MM.1S (cell line): Measurements from ENCODE around the gene RFXAP.

Experiments
- DNase-seq: peaks from one replicate; pipeline ENCODE4 v3.0.0-alpha.2; 2015
- H2AFZ ChIP-seq: fragments of 300-600 bp; sonication (generic); 2 replicates; pipeline ENCODE4 v1.6.0; 2016; ENCODE audit warnings: antibody characterized with exemption, low read length
- H3F3A ChIP-seq: fragments of 300-600 bp; sonication (generic); 2 replicates; pipeline ENCODE4 v1.6.1; 2016; ENCODE audit warnings: mild to moderate bottlenecking, antibody characterized with exemption, low read length, moderate library complexity, mixed read lengths; ENCODE audit not compliant: insufficient read depth
- H3K27ac ChIP-seq: fragments of 300-600 bp; sonication (generic); 2 replicates; pipeline ENCODE4 v1.5.1; 2016; ENCODE audit warnings: mild to moderate bottlenecking, low read length
- H3K27me3 ChIP-seq: fragments of 300-600 bp; sonication (generic); replicated peaks from 2 replicates; pipeline ENCODE4 v1.6.0; 2016; ENCODE audit warnings: low read length; ENCODE audit not compliant: insufficient read depth
- H3K36me3 ChIP-seq: fragments of 300-600 bp; sonication (generic); replicated peaks from 2 replicates; pipeline ENCODE4 v1.6.1; 2016; ENCODE audit warnings: mild to moderate bottlenecking, low read length, mixed read lengths; ENCODE audit not compliant: insufficient read depth
- H3K4me1 ChIP-seq: fragments of 300-600 bp; sonication (generic); 2 replicates; pipeline ENCODE4 v1.6.1; 2016; ENCODE audit warnings: low read length, mixed read lengths
- H3K4me2 ChIP-seq: fragments of 300-600 bp; sonication (generic); 2 replicates; pipeline ENCODE4 v1.6.0; 2016; ENCODE audit warnings: low read depth, low read length
- H3K4me3 ChIP-seq: fragments of 300-600 bp; sonication (generic); 2 replicates; pipeline ENCODE4 v1.5.1; 2016; ENCODE audit warnings: low read length, mixed read lengths
- H3K79me2 ChIP-seq: fragments of 300-600 bp; sonication (generic); 2 replicates; pipeline ENCODE4 v1.6.1; 2016; ENCODE audit warnings: mixed run types, low read length, mixed read lengths
- H3K9ac ChIP-seq: fragments of 300-600 bp; sonication (generic); 2 replicates; pipeline ENCODE4 v1.6.1; 2016; ENCODE audit warnings: low read length, mixed read lengths
- H3K9me2 ChIP-seq: fragments of 300-600 bp; sonication (generic); replicated peaks from 2 replicates; pipeline ENCODE4 v1.6.1; 2016; ENCODE audit warnings: mild to moderate bottlenecking, low read length, mixed read lengths; ENCODE audit not compliant: insufficient read depth
- H3K9me3 ChIP-seq: fragments of 300-600 bp; sonication (generic); replicated peaks from 2 replicates; pipeline ENCODE4 v1.6.1; 2016; ENCODE audit warnings: mild to moderate bottlenecking, low read length, mixed read lengths; ENCODE audit not compliant: insufficient read depth
- H4K20me1 ChIP-seq: fragments of 300-600 bp; sonication (generic); 2 replicates; pipeline ENCODE4 v1.6.1; 2016; ENCODE audit warnings: mild to moderate bottlenecking, low read length, moderate library complexity, mixed read lengths; ENCODE audit not compliant: insufficient read depth
- CTCF ChIP-seq: fragments of 300-600 bp; sonication (generic); IDR thresholded peaks from 2 replicates; pipeline ENCODE4 v1.5.1; 2016; ENCODE audit warnings: antibody characterized with exemption, low read length, mixed read lengths
- EZH2 ChIP-seq: fragments of 300-600 bp; sonication (generic); optimal IDR thresholded peaks from 2 replicates; pipeline ENCODE3; 2017; ENCODE audit warnings: low read depth, mild to moderate bottlenecking, antibody characterized with exemption, low read length, mixed read lengths
- EZH2phosphoT487 ChIP-seq: fragments of 300-600 bp; sonication (generic); IDR thresholded peaks from 2 replicates; pipeline ENCODE4 v1.6.1; 2018; ENCODE audit warnings: antibody characterized with exemption, low read length

Gene RFXAP

GRCh38 chr13:36872621-36873020, 53.6 kb downstream of the RFXAP start:
- no peaks in the 10 kb centered on the region for H3K9me3 ChIP-seq
- no peak overlapping the region for H2AFZ ChIP-seq

GRCh38 chr13:36875431-36875830, 56.4 kb downstream of the RFXAP start:
- Histone ChIP-seq H3K9me2 (no peaks in the 10 kb centered on the region), H3K9me3 (no peaks in the 10 kb centered on the region), H3K4me2 (no peak overlapping the region), H3K4me3 (no peak overlapping the region), H3K27ac (no peak overlapping the region), H3K79me2 (no peaks in the 10 kb centered on the region), H3K4me1 (no peaks in the 10 kb centered on the region), H3F3A (no peaks in the 10 kb centered on the region), H4K20me1 (no peaks in the 10 kb centered on the region), H3K27me3 (no peaks in the 10 kb centered on the region), H3K9ac (no peak overlapping the region), H3K36me3 (no peaks in the 10 kb centered on the region), H2AFZ (no peak overlapping the region)
- no peak for DNase-seq
- TF ChIP-seq EZH2phosphoT487 (no peak), CTCF (no peak), EZH2 (no peak)

More at GRCh38 chr13:36872621-36873020, 53.6 kb downstream of the RFXAP start:
- no peaks in the 10 kb centered on the region for H3K27me3 ChIP-seq
- no peaks in the 10 kb centered on the region for H4K20me1 ChIP-seq
- H3K79me2 ChIP-seq, result no peaks in the 10 kb centered on the region
- H3K4me1 ChIP-seq, result no peaks in the 10 kb centered on the region
- no peaks in the 10 kb centered on the region for H3K9me2 ChIP-seq
- TF ChIP-seq EZH2phosphoT487 (no peak), EZH2 (no peak), CTCF (no peak)
- no peak overlapping the region for H3K27ac ChIP-seq
- H3K9ac ChIP-seq, result no peak overlapping the region
- no peak overlapping the region for H3K4me2 ChIP-seq
- DNase-seq, result no peak
- no peaks in the 10 kb centered on the region for H3F3A ChIP-seq
- no peaks in the 10 kb centered on the region for H3K36me3 ChIP-seq
- no peak overlapping the region for H3K4me3 ChIP-seq

- H3F3A ChIP-seq, result no peaks in the 10 kb centered on the region
- H3K4me3 ChIP-seq, result no peak overlapping the region
- no peaks in the 10 kb centered on the region for H3K27me3 ChIP-seq
- H4K20me1 ChIP-seq, result no peaks in the 10 kb centered on the region
- H3K9me3 ChIP-seq, result no peaks in the 10 kb centered on the region
- DNase-seq, result no peak
- H3K9ac ChIP-seq, result no peak overlapping the region
- no peaks in the 10 kb centered on the region for H3K79me2 ChIP-seq
- no peak overlapping the region for H2AFZ ChIP-seq
- TF ChIP-seq EZH2 (no peak), CTCF (no peak), EZH2phosphoT487 (no peak)
- H3K4me2 ChIP-seq, result no peak overlapping the region
- no peaks in the 10 kb centered on the region for H3K4me1 ChIP-seq
- H3K27ac ChIP-seq, result no peak overlapping the region
- H3K36me3 ChIP-seq, result no peaks in the 10 kb centered on the region
- no peaks in the 10 kb centered on the region for H3K9me2 ChIP-seq
Measured at GRCh38 chr13:36875961-36876360, 56.9 kb downstream of the RFXAP start.
